Stimulated activated CD4-positive, alpha-beta T cell treated with anti-CD3 and anti-CD28 coated beads, Interleukin-15, amount 100 ng/mL, for 1 hour (primary cell): ENCODE measurements around the gene CD99.

Source experiments
- DNase-seq, 2 donors: peaks; one replicate each; pipeline ENCODE4 v3.0.0-alpha.2; 2020; ENCODE audit warnings: low read depth in 1 of 2, low spot score in 1 of 2

CD99 gene, protein sequence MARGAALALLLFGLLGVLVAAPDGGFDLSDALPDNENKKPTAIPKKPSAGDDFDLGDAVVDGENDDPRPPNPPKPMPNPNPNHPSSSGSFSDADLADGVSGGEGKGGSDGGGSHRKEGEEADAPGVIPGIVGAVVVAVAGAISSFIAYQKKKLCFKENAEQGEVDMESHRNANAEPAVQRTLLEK

DNA sequence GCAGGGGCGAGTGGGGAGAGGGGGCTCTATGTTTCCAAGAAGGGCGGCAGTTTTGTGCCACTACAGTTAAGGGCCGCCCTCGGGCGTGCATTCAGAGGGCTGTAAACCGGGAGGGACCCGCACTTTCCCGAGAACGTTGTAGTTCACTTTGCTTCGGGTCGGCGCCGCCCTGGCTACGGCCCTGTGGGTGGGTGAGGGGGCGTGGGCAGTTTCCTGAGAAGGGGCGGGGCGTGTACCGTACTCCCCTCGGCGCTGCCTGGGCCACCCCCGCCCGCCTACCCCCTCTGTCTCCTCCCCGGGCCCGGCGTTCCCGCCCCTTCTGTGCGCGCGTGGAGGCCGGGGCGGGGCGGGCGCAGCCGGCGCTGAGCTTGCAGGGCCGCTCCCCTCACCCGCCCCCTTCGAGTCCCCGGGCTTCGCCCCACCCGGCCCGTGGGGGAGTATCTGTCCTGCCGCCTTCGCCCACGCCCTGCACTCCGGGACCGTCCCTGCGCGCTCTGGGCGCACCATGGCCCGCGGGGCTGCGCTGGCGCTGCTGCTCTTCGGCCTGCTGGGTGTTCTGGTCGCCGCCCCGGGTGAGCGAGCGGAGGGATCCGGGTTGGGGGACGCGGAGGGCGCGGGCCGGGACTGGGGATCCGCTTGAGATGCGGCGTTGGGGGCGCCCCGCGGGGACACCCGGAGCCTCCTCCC, at the start of gene CD99:
Gene CD99 (plus strand): TSS at position 440 of the 687 bp plus-strand sequence. CDS start 66 bp downstream, at position 506.
- DNase-seq, result peak; percentile 81 to 89

DNA sequence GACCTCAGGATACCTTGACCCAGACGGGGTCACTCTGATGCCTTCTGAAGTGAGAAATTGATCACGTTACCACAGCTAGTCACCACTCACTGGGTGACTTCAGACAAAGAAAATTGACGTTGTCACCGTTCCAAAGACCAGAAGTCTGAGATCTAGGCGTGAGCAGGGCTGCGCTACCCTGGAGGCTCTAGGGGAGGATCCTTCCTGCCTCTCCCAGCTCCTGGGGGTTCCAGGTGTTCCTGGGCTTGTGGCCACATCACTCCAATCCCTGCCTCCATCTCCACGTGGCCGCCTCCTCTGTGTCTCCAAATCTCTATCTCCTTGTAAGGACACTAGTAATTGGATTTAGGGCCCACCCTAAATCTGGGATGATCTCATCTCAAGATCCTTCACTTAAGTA, 48.9 kb upstream of the CD99 start:
- no peak for DNase-seq

DNA sequence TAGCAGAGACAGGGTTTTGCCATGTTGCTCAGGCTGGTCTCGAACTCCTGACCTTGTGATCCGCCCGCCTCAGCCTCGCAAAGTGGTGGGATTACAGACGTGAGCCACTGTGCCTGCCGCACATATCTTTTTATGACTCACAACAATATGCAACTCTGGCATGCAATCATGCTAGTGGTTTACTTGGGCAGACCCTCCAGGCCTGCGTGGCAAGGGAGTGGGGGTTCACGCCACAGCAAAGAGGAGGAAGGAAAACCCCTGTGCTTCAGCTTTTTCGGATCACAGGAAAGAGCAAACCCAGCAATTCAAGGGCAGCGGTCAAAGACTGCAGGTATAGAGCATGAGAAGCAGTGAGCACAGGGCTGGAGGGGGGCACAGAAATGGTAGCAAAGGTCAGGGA, 48.3 kb upstream of the CD99 start:
- no peak for DNase-seq

- DNase-seq, result no peak
These were observed 47.2 kb upstream of the CD99 start for GRCh38 chrX:2643880-2644279.

- DNase-seq, result no peak
These were observed 45.5 kb upstream of the CD99 start for GRCh38 chrX:2645563-2645962.

- DNase-seq, result no peak
These were observed 43.5 kb upstream of the CD99 start for GRCh38 chrX:2647627-2648026.

GRCh38 chrX:2650037-2650436, 41.1 kb upstream of the CD99 start:
- no peak for DNase-seq

DNA sequence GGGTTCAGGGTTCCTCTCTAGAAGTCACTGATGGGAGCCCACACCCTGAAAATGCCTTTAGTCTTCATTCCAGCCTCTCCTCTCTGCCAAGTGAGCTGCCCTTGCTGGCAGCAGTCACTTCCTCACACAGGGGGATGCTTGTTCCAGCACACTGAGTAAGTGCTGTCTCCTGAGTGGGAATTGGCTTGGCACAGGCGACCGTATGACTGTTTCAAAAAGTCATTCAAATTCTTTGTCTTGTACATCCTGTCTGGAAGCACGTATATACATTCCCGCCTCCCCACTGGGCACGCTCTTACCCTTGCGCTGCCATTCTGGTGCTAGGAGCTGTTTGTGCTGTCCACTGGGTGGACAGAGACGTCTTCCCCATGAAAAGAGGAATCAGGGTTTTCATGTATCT, 40.2 kb upstream of the CD99 start:
- DNase-seq, result no peak

DNA sequence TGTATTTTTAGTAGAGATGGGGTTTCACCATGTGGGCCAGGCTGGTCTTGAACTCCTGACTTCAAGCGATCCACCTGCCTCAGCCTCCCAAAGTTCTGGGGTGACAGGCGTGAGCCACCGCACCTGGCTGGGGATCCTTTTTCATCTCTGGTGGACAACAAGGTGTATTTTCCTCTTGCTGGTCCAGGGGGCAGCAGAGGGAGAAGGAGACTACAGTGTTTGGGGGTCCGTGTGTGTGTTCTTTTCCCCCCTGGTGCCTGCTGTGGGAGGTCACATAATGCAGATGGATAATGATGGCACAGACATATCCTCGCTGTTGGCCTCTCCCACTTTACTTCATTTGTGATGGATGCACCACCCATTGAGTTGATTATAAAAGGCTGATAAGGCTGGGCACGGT, 39.0 kb upstream of the CD99 start:
- no peak for DNase-seq

DNA sequence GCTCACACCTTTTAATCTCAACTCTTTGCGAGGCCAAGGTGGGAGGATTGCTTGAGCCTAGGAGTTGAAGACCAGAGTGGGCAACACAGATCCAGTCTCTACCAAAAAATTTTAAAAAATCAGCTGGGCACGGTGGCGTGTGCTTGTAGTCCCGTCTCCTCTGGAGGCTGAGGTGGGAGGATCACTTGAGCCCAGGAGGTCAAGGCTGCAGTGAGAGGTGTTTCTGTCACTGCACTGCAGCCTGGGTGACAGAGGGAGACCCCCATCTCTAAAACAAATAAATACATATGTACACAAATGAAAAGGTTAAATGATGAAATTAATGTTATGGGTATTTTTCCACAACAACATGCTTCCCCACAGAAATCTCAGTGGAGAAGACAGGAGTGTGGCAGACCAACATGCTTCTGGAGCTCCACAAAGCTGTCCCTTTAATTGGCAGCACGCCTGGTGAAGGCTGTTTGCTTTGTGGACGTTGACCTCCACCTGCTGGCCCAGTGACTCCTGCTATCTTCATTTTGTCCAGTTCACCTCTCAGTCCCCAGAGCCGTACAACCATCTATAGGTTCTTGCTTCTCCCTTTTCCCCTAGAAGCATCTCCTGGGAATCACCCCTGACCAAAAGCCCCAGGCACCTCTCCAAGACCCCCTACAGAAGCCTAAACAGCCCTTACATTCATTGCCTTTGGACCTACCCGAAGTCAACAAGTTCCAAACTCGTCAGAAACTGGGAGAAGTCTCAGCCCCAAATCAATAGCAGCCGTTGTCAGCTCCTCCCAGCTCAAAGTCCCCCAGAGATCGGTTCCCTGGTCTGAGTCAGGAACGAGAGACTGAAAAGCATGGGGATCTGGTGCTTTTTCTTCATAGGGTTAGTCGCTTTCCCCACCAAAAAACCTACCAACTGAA, 36.4 kb upstream of the CD99 start:
- DNase-seq, result no peak

DNA sequence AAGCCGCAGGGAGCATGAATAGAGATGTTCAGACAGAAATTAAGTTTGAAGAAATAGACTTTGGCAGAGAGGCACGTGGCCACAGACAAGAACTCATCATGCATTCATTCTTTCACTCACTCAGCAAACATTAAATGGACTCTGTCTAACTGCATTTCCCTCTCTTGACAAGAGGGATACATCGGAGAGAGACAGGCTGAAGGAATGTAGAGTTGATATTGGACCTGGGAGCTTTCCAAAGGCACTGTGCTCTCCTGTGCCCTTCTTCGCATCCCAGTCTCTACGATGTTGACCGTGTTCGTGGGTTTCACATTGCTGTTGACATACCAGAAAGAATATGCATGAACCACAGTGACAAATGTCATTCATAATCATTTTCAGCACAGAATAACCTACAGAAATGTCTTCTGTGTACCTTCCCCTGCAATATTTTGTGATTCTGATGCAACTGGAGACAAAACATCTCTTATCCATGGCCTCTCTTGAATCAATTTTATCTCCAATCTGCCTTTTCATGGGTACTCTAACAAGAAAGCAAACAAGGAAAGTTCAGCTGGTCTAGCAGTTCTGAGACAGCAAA, 34.7 kb upstream of the CD99 start:
- no peak for DNase-seq

DNA sequence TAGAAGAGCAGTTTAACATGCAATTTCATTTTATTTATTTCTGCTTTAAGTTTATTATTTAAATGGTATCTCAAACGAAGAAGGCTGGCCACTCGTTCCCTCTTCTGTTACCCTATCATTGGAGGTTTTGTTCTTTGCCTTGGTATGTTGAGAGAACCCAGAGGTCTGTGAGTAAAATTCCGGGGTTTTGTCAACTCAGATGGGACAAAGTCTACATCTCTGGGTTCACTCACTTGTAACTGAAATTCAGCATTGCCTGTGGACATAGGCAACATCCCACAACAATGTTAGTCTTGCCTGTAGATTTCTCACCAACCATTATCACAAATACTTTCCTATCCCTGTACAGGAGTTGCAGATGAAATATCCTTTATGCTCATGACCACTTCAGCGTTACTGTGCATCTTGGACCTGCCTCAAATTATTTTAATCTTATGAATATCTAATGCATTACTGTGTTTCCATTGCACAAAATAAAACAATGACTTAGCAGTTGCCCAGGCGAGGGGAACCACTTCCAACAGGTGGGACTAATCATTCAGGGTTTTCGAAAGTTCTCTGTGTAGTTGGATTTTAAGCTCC, 33.5 kb upstream of the CD99 start:
- DNase-seq, result no peak

DNA sequence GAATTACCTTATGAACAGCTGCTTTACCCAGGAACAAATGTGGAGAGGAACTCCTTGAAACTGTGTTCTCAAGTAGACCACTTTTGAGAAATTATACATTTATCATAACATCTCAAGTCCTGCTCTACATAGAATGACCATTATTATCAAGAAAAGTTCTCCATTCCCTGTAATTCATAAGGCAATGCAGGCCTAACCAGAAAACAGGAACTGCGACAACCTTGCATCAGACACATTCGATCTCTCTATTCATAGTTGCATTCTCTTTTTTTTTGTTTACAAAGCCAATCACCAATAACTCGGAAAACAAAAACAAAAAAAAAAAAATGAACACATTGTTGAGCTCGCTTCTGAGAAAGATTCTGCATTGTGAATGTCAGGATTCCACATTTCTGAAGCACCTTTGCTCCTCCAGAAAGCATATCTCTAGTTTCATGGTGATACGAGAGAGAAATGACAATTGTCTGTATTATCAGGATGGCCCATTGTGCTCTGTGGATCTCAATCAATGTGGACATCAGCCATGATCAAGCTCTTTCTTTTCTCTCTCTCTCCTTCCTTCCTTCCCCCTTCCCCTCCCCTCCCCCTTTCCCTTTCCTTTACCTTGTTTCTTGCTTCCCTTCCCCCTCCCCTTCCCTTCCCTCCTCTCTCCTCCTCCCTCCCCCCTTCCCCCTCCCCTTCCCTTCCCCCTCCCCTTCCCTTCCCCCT, 32.4 kb upstream of the CD99 start:
- DNase-seq, result no peak

- no peak for DNase-seq
These were observed 28.5 kb upstream of the CD99 start for GRCh38 chrX:2662586-2662985.

DNA sequence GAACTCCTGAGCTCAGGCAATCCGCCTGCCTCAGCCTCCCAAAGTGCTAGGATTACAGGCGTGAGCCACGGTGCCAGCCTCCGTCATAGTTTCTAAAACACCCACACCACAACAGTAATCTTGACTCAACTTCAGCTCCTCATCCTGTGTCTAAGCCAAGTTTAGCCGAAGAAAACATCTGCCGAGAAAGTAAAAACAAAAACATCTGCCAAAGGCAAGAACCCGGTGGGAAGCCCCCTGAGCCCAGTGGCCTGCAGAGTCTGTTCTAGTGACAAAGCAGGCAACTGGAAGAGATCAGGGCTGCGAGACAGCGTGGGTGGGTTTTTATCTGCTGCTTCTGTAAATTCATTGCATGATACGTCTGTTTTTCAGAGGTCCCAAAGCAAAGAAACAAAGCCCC, 26.6 kb upstream of the CD99 start:
- no peak for DNase-seq

DNA sequence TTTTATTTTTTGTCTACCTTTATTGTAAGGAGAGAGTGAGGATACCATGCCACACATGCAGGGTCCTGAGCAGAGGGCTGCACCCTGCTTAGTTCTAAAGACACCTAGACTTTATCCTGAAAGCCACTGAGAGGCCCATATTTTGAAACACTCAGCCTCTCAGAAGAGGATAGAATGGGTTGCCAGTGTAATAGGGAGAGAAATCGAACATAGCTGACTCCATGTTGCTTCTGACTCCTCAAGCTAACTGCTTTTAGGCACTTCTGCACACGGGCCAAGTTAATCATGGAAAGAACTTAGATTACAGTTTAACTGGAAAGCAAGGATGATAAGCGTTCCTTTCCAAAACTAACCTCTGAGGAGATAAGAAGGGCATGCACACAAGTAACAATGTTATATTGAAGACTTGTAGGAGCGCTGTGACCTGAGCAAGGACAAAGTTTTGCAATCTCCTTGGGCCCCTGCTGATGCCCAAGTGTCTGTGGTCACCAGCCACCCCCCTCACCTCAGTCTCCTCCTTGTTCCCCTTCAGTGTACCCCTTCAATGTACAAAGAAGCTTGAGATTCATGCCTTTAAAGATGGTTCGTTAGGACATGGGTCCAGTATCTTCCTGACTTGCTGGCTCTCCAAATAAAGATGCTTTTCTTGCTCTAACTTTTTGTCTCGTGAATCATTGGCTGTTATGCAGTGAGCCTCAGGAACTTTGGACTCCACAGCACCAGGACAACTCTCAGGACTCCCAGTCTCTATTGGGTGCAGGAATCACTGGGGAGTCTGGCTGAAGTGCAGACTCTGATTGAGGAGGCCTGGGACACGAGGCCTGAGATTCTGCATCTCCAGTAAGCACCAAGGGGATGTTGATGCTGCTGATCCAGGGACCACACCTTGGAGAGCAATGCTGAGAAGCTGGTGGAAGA, 25.4 kb upstream of the CD99 start:
- DNase-seq, result no peak

DNA sequence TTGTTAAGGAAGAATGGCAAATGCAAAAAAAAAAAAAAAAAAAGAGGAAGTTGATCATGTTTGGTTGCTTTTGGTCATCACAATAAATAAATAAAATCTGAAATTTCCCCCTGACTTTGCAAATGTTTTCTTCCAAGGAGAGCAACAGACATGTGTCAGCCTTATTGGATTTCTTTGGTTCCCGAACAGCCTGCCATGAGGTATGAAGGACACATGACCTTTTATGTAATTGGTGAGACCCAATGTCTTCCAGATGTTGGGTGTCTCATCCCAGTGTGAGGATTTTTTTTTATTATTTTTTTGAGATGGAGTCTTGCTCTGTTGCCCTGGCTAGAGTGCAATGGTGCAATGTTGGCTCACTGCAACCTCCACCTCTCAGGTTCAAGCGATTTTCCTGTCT, 24.6 kb upstream of the CD99 start:
- DNase-seq, result no peak

GRCh38 chrX:2670978-2671377, 20.1 kb upstream of the CD99 start:
- no peak for DNase-seq

- DNase-seq, result no peak
These were observed 19.0 kb upstream of the CD99 start for GRCh38 chrX:2672084-2672483.

GRCh38 chrX:2673611-2674010, 17.5 kb upstream of the CD99 start:
- DNase-seq, result no peak
